Mononuclear cell (primary cell): Measurements from ENCODE around the gene MSANTD1. TPM values are rescaled to one million over a fixed set of nuclear protein-coding genes. Genes with fewer than 3 reads are reported as not detected.

Experiments used
- H3K27me3 ChIP-seq: 2 replicates; pipeline ENCODE4 v1.6.0; 2011; ENCODE audit warnings: low read length, control low read depth; ENCODE audit not compliant: insufficient read depth
- H3K4me1 ChIP-seq: 2 replicates; pipeline ENCODE4 v1.5.1; 2011; ENCODE audit warnings: mild to moderate bottlenecking, low read length, control low read depth; ENCODE audit not compliant: insufficient read depth
- H3K4me3 ChIP-seq: 2 replicates; pipeline ENCODE4 v1.5.1; 2011; ENCODE audit warnings: mild to moderate bottlenecking, low read length, moderate library complexity
- H3K9me3 ChIP-seq: 2 replicates; pipeline ENCODE4 v1.5.1; 2011; ENCODE audit warnings: low read depth, mild to moderate bottlenecking, control low read depth, low read length
- total RNA-seq: library from RNA; depleted of rRNA; stranded (reverse); fragments of >200 nt; gene quantifications from one replicate; pipeline ENCODE4 v1.2.3, GENCODE V29; 2012

The MSANTD1 gene
- total RNA-seq, 1 donor, result 0.63 TPM

GRCh38 chr4:3301450-3302172 is 52.7 kb downstream of the MSANTD1 start:
- peaks cover 25% of the 10 kb centered on the region for H3K4me1 ChIP-seq
- no peaks in the 10 kb centered on the region for H3K27me3 ChIP-seq
- H3K9me3 ChIP-seq, result no peaks in the 10 kb centered on the region
- H3K4me3 ChIP-seq, result no peak overlapping the region

- no peaks in the 10 kb centered on the region for H3K27me3 ChIP-seq
- H3K4me3 ChIP-seq, result no peak overlapping the region
- no peaks in the 10 kb centered on the region for H3K9me3 ChIP-seq
- H3K4me1 ChIP-seq, result peaks cover 25% of the 10 kb centered on the region
Observed at GRCh38 chr4:3302173-3302785, 53.3 kb downstream of the MSANTD1 start.

- no peaks in the 10 kb centered on the region for H3K27me3 ChIP-seq
- H3K9me3 ChIP-seq, result no peaks in the 10 kb centered on the region
- H3K4me1 ChIP-seq, result peaks cover 25% of the 10 kb centered on the region
- no peak overlapping the region for H3K4me3 ChIP-seq
Observed at GRCh38 chr4:3302786-3303564, 54.0 kb downstream of the MSANTD1 start.

GRCh38 chr4:3303565-3303824 is 54.5 kb downstream of the MSANTD1 start:
- no peak overlapping the region for H3K4me3 ChIP-seq

GRCh38 chr4:3303923-3304710 is 55.2 kb downstream of the MSANTD1 start:
- Histone ChIP-seq H3K4me1 (peaks cover 25% of the 10 kb centered on the region), H3K4me3 (no peak overlapping the region), H3K9me3 (no peaks in the 10 kb centered on the region), H3K27me3 (no peaks in the 10 kb centered on the region)

More at GRCh38 chr4:3303565-3303824, 54.5 kb downstream of the MSANTD1 start:
- Histone ChIP-seq H3K9me3 (no peaks in the 10 kb centered on the region), H3K27me3 (no peaks in the 10 kb centered on the region), H3K4me1 (peaks cover 25% of the 10 kb centered on the region)

GRCh38 chr4:3304831-3305609 is 56.1 kb downstream of the MSANTD1 start:
- H3K4me1 ChIP-seq, result peaks cover 25% of the 10 kb centered on the region
- no peak overlapping the region for H3K4me3 ChIP-seq
- no peaks in the 10 kb centered on the region for H3K27me3 ChIP-seq
- H3K9me3 ChIP-seq, result no peaks in the 10 kb centered on the region

- H3K4me3 ChIP-seq, result no peak overlapping the region
- H3K27me3 ChIP-seq, result no peaks in the 10 kb centered on the region
- no peaks in the 10 kb centered on the region for H3K9me3 ChIP-seq
- H3K4me1 ChIP-seq, result peaks cover 25% of the 10 kb centered on the region
Observed at GRCh38 chr4:3305610-3306371, 56.8 kb downstream of the MSANTD1 start.

Other genes with a start within 250 kb of the MSANTD1 start
- not detected for gene HTT-AS, start 174.6 kb upstream of the MSANTD1 start, total RNA-seq
- 96.2 TPM for gene HTT, start 174.5 kb upstream of the MSANTD1 start, total RNA-seq
- gene RGS12, start 43.9 kb downstream of the MSANTD1 start, total RNA-seq, result 5.1 TPM
- not detected for gene HGFAC, start 192.8 kb downstream of the MSANTD1 start, total RNA-seq
- gene DOK7, start 214.1 kb downstream of the MSANTD1 start, total RNA-seq, result 0.63 TPM